Measurements from ENCODE around the gene APPBP2. TPM values are rescaled to one million over a fixed set of nuclear protein-coding genes. Genes with fewer than 3 reads are reported as not detected.

The APPBP2 gene
- total RNA-seq, 3 donors from 2014 or later: 31.0 to 50.1 (median 35.0) TPM

- TF ChIP-seq, protein P1, sequence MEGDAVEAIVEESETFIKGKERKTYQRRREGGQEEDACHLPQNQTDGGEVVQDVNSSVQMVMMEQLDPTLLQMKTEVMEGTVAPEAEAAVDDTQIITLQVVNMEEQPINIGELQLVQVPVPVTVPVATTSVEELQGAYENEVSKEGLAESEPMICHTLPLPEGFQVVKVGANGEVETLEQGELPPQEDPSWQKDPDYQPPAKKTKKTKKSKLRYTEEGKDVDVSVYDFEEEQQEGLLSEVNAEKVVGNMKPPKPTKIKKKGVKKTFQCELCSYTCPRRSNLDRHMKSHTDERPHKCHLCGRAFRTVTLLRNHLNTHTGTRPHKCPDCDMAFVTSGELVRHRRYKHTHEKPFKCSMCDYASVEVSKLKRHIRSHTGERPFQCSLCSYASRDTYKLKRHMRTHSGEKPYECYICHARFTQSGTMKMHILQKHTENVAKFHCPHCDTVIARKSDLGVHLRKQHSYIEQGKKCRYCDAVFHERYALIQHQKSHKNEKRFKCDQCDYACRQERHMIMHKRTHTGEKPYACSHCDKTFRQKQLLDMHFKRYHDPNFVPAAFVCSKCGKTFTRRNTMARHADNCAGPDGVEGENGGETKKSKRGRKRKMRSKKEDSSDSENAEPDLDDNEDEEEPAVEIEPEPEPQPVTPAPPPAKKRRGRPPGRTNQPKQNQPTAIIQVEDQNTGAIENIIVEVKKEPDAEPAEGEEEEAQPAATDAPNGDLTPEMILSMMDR (IDR thresholded peaks at IDR 0.05): no peak
These were observed 13.8 kb upstream of the APPBP2 start for GRCh38 chr17:60539807-60540206.

GRCh38 chr17:60538726-60539125 is 12.7 kb upstream of the APPBP2 start:
- Histone ChIP-seq H3K9me3 (no peaks in the 10 kb centered on the region), H3K36me3 (ENCODE audit: low read depth) (no peaks in the 10 kb centered on the region), H3K4me3 (no peak overlapping the region), H3K4me1 (ENCODE audit: low read depth) (peaks cover 14% of the 10 kb centered on the region)
- DNase-seq: no peak
- TF ChIP-seq, protein P1 (IDR thresholded peaks at IDR 0.05): no peak
- no peak for ATAC-seq
- intact Hi-C loops (cut with DNase I, micrococcal nuclease): no loop called here

More at GRCh38 chr17:60539807-60540206, 13.8 kb upstream of the APPBP2 start:
- no peaks in the 10 kb centered on the region for H3K36me3 ChIP-seq (ENCODE audit: low read depth)
- no peaks in the 10 kb centered on the region for H3K9me3 ChIP-seq
- ATAC-seq (no peak), DNase-seq (no peak)
- peaks cover 5% of the 10 kb centered on the region for H3K4me1 ChIP-seq (ENCODE audit: low read depth)
- intact Hi-C loops (cut with DNase I, micrococcal nuclease): no loop called here
- no peak overlapping the region for H3K4me3 ChIP-seq

DNA sequence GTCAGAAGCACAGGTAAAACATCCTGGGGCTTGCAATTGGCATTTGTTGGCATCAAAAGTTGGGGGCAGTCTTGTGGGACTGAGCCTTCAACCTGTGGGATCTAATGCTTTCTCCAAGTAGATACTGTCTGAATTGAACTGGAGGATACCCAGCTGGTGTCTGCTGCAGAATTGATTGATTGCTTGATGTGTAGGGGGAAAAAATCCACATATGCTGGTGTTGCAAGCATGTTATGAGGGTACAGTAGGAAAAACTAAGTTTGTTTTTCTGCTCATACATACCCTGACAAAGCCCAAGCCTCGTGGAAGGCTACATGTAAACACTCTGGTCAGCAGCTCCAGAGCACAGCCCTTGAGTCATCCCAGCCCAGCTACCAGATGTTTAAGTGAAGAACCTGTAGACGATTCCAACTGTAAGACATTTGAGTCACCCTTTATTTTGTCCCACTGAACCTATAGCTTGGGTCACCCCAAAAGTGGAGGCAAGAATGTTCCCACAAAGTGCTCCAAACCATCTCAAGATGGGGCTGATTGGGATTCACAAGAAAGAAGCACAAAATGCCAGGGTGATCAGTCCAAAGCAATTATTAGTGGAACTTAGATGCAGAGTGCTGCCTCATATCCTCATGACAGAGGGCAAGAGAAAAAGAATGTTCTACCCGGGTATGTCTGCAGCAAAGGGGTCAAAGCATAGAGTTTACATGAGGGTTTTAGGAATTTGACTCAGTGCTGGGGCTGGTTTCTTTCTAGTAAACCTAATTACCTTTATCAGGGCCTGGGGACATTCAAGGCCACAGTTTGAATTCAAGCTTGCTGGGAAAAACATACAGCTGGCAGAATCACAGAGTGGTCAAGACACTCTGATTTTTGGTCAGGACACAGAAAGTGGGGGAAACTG is 9.6 kb upstream of the APPBP2 start:
- H3K9me3 ChIP-seq: no peaks in the 10 kb centered on the region
- TF ChIP-seq, protein P1 (IDR thresholded peaks at IDR 0.05): no peak
- no peaks in the 10 kb centered on the region for H3K36me3 ChIP-seq (ENCODE audit: low read depth)
- ATAC-seq (peak; percentile 36), DNase-seq (no peak)
- no peak overlapping the region for H3K4me3 ChIP-seq
- H3K4me1 ChIP-seq (ENCODE audit: low read depth): peaks cover 14% of the 10 kb centered on the region
- intact Hi-C loops (cut with DNase I, micrococcal nuclease): no loop called here

DNA sequence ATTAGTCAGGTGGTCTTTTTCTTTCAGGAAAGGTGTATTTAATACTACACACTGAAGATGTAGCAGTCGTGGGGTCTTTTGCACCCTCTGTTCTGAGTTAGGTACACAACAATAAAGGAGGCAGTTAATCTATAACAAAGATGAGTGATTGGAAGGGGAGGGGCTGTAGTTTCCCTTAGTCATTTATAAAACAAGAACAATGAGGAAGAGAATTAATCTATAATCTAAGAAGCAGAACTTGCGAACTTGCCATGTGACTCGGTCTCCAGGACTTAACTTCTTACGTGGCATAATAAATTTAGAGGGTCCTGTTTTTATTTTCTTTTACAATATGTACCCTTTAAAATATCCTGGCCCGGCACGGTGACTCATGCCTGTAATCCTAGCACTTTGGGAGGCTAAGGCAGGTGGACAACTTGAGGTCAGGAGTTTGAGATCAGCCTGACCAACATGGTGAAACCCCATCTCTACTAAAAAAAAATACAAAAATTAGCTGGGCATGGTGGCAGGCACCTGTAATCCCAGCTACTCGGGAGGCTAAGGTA is 8.6 kb upstream of the APPBP2 start:
- H3K9me3 ChIP-seq: no peaks in the 10 kb centered on the region
- TF ChIP-seq, protein P1 (IDR thresholded peaks at IDR 0.05): no peak
- DNase-seq (peak in 1 of 3 donors; percentile 12), ATAC-seq (peak; percentile 85)
- intact Hi-C loops (cut with DNase I, micrococcal nuclease): no loop called here
- H3K4me3 ChIP-seq: no peak overlapping the region
- H3K4me1 ChIP-seq (ENCODE audit: low read depth): peaks cover 14% of the 10 kb centered on the region
- no peaks in the 10 kb centered on the region for H3K36me3 ChIP-seq (ENCODE audit: low read depth)

DNA sequence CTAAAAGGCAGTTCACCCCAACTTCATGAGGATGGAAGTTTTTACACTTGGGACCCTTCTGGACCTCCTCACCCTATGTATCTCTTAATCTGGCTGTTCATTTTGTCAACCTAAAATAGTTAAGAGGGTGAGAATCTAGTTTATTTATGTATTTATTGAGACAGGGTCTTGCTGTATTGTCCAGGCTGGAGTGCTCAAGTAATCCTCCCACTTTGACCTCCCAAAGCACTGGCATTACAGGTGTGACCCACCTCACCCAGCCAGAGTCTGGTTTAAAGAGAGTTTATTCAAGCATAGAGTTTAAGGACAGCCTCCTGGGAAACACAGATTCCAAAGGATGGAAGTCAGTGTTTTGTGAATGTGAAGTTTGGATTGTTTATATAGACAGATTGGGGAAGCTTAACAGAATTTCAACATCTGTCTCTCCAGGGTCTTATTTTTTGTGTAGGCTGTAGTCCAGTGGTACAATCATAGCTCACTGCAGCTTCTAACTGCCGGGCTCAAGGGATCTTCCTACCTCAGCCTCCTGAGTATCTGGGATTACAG is 8.0 kb upstream of the APPBP2 start:
- peaks cover 14% of the 10 kb centered on the region for H3K4me1 ChIP-seq (ENCODE audit: low read depth)
- ATAC-seq (peak; percentile 49), DNase-seq (no peak)
- intact Hi-C loops (cut with DNase I, micrococcal nuclease): no loop called here
- H3K9me3 ChIP-seq: no peaks in the 10 kb centered on the region
- H3K4me3 ChIP-seq: no peak overlapping the region
- TF ChIP-seq, protein P1 (IDR thresholded peaks at IDR 0.05): no peak
- H3K36me3 ChIP-seq (ENCODE audit: low read depth): no peaks in the 10 kb centered on the region

Measured in mucosa of descending colon (tissue), 3 donors.